ENCODE measurements around the gene GPR87.

GPR87 gene

DNA sequence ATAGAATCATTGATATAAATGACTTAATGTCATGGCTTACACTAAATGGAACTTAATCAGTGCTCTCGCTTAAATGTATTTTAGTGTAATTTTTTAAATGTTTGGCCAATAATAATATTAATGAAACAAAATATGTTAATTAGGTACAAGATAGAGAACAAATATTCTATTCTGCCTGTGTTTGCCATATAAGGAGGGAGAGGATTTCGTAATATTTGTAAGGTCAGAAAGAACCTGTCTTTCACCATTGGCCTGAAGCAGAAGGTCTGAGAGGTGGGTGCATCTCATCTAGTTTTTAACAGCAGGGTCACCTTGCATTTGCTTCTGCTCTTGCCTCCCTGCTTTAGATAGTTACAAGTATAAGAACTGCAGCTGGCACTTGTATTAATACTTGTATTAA, 2.5 kb downstream of the GPR87 start:
- TF ChIP-seq CTCF (IDR thresholded peaks at IDR 0.05; ENCODE audit: control extremely low read depth, extremely low read depth, low read depth, missing control alignments): no peak
- ChIA-PET POLR2A (no interaction called here), CTCF (interaction anchor here (1.1 to 3.3 kb wide), 3 partner anchors 12 to 14 kb away, joined by 3 to 19 read pairs (median 7); partner anchors contain the start of gene P2RY13)
- DNase-seq (ENCODE audit: extremely low spot score): no peak

- POLR2A ChIA-PET: no interaction called here
- CTCF ChIA-PET: interaction anchor here (0.6 to 3.3 kb wide), 7 partner anchors 9 to 1079 kb away, joined by 3 to 19 read pairs (median 3); partner anchors contain the start of gene P2RY13
- TF ChIP-seq CTCF (IDR thresholded peaks at IDR 0.05; ENCODE audit: control extremely low read depth, extremely low read depth, low read depth, missing control alignments): no peak
- no peak for DNase-seq (ENCODE audit: extremely low spot score)
Measured at GRCh38 chr3:151312972-151313371, 3.6 kb downstream of the GPR87 start.

GRCh38 chr3:151309566-151309965, 7.1 kb downstream of the GPR87 start:
- ChIA-PET POLR2A (no interaction called here), CTCF (interaction anchor here (1.5 to 1.8 kb wide), 3 partner anchors 9 to 14 kb away, joined by 3 to 5 read pairs (median 4); no protein-coding TSS in a partner anchor)
- no peak for DNase-seq (ENCODE audit: extremely low spot score)

GRCh38 chr3:151307583-151308488, 8.8 kb downstream of the GPR87 start:
- ChIA-PET CTCF (interaction anchor here (1.1 to 1.4 kb wide), 4 partner anchors 13 to 91 kb away, joined by 3 to 8 read pairs (median 4); no protein-coding TSS in a partner anchor), POLR2A (no interaction called here)
- no peak for TF ChIP-seq CTCF (IDR thresholded peaks at IDR 0.05; ENCODE audit: control extremely low read depth, extremely low read depth, low read depth, missing control alignments)
- DNase-seq (ENCODE audit: extremely low spot score): no peak

More at GRCh38 chr3:151309566-151309965, 7.1 kb downstream of the GPR87 start:
- TF ChIP-seq CTCF (IDR thresholded peaks at IDR 0.05; ENCODE audit: control extremely low read depth, extremely low read depth, low read depth, missing control alignments): no peak

DNA sequence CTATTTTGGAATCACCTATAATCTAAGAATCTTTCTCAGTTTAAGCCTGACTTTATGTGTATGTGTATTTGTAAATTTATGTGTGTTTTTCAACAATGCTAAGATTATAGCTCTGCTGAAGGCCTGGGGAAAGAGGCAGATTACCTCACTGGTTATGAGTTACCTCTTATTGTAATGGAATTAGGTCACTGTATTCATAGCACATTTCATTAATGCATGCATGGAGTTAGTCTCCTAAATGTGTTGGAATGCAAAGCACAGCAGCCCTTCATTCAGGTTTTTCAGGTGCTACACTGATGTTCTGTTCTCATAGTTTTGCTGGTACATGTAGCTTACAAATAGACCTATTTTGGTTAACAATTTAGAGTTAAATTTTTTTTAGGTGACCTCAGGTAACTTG, 9.5 kb downstream of the GPR87 start:
- ChIA-PET POLR2A (interaction anchor here (0.6 kb wide), 1 partner anchor 1176 kb away, joined by 3 read pairs; no protein-coding TSS in a partner anchor), CTCF (interaction anchor here (1.1 to 1.4 kb wide), 4 partner anchors 14 to 92 kb away, joined by 3 to 8 read pairs (median 4); no protein-coding TSS in a partner anchor)
- TF ChIP-seq CTCF (IDR thresholded peaks at IDR 0.05; ENCODE audit: control extremely low read depth, extremely low read depth, low read depth, missing control alignments): no peak
- DNase-seq (ENCODE audit: extremely low spot score): no peak

- no peak for DNase-seq (ENCODE audit: extremely low spot score)
- TF ChIP-seq CTCF (IDR thresholded peaks at IDR 0.05; ENCODE audit: control extremely low read depth, extremely low read depth, low read depth, missing control alignments): no peak
- ChIA-PET POLR2A (no interaction called here), CTCF (interaction anchor here (0.9 to 1.5 kb wide), 4 partner anchors 18 to 138 kb away, joined by 3 to 8 read pairs (median 3); no protein-coding TSS in a partner anchor)
Measured at GRCh38 chr3:151306168-151306810, 10.3 kb downstream of the GPR87 start.

Data from GM10248 (cell line).